Fibroblast of lung (primary cell): Measurements from ENCODE around the gene ZNF526.

Experiments
- EZH2 ChIP-seq: IDR thresholded peaks from 2 replicates; pipeline ENCODE4 v1.5.1; 2012; ENCODE audit warnings: low read length, control low read depth, mild to moderate bottlenecking; ENCODE audit errors: missing control alignments
- TF ChIP-seq, protein P1 (sequence below), 2 donors: IDR thresholded peaks in 1 of 2; conservative IDR thresholded peaks in 1 of 2; 1 replicate in 1 of 2; 2 replicates in 1 of 2; pipeline ENCODE4 v1.5.1; 2011 to 2012; ENCODE audit warnings: low read length in 2 of 2, control low read depth in 1 of 2, inconsistent platforms in 1 of 2, low read depth in 1 of 2, mild to moderate bottlenecking in 1 of 2

DNA sequence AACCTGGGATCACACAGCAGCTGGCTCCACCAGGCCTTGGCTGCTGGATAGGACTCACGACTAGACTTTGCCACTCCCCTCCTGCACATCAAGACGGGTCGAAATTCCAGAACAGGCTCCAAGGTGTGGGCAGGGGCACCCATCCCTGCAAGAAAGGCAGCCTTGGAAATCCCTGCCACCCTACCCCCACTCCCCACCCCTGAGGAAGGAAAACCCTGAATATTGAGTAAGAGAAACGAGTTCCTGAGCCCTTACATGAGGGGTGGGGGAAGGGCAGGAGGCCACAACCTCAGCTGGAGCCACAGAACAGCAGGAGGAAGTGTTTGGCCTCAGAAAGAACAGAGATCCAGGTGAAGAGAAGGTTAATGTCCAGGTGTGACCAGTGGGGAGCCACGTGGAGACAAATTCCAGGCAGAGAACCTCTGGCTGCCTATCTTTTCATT is 22.7 kb upstream of the ZNF526 start:
- TF ChIP-seq, protein P1, sequence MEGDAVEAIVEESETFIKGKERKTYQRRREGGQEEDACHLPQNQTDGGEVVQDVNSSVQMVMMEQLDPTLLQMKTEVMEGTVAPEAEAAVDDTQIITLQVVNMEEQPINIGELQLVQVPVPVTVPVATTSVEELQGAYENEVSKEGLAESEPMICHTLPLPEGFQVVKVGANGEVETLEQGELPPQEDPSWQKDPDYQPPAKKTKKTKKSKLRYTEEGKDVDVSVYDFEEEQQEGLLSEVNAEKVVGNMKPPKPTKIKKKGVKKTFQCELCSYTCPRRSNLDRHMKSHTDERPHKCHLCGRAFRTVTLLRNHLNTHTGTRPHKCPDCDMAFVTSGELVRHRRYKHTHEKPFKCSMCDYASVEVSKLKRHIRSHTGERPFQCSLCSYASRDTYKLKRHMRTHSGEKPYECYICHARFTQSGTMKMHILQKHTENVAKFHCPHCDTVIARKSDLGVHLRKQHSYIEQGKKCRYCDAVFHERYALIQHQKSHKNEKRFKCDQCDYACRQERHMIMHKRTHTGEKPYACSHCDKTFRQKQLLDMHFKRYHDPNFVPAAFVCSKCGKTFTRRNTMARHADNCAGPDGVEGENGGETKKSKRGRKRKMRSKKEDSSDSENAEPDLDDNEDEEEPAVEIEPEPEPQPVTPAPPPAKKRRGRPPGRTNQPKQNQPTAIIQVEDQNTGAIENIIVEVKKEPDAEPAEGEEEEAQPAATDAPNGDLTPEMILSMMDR (conservative IDR thresholded peaks at IDR 0.05 in 1 of 2, IDR thresholded peaks at IDR 0.05 in 1 of 2; ENCODE audit: low read depth in 1 of 2, low read length in 2 of 2) = no peak
- TF ChIP-seq EZH2 = no peak
